ENCODE results near the gene MYLK3. TPM values are rescaled to one million over a fixed set of nuclear protein-coding genes. Genes with fewer than 3 reads are reported as not detected.

Gene MYLK3
- total RNA-seq, 4 donors from 2014 or later = not detected

GRCh38 chr16:46662123-46662522, 86.0 kb downstream of the MYLK3 start:
- H3K4me3 ChIP-seq = no peak overlapping the region
- no peak for DNase-seq
- H3K4me1 ChIP-seq = peaks cover 0 to 3% (median 0%) of the 10 kb centered on the region in 4 donors
- no peak overlapping the region for H3K27ac ChIP-seq
- no peaks in the 10 kb centered on the region for H3K9me3 ChIP-seq
- no peak for TF ChIP-seq POLR2A (IDR thresholded peaks at IDR 0.05)
- no peak for TF ChIP-seq CTCF (IDR thresholded peaks at IDR 0.05)
- no peaks in the 10 kb centered on the region for H3K27me3 ChIP-seq
- H3K36me3 ChIP-seq = peaks cover 0 to 81% (median 0%) of the 10 kb centered on the region in 3 donors

GRCh38 chr16:46658925-46659324, 89.2 kb downstream of the MYLK3 start:
- H3K27ac ChIP-seq = no peak overlapping the region
- TF ChIP-seq CTCF (IDR thresholded peaks at IDR 0.05) (no peak), POLR2A (IDR thresholded peaks at IDR 0.05) (no peak)
- H3K36me3 ChIP-seq = peaks cover 0 to 52% (median 0%) of the 10 kb centered on the region in 3 donors
- DNase-seq = peak in 2 of 3 donors; percentile 34 to 52
- peaks cover 0 to 3% (median 0%) of the 10 kb centered on the region in 4 donors for H3K4me1 ChIP-seq
- no peak overlapping the region for H3K4me3 ChIP-seq
- no peaks in the 10 kb centered on the region for H3K27me3 ChIP-seq
- H3K9me3 ChIP-seq = no peaks in the 10 kb centered on the region

Other genes starting within 250 kb of the MYLK3 start
- 10 to 100 TPM in 1 of 4 donors, 1 to 10 TPM in 1, under 1 TPM in 1, not detected in 1; 0.85 to 23.9 (median 1.1) TPM for gene SHCBP1, start 127.0 kb downstream of the MYLK3 start, total RNA-seq
- 10 to 100 TPM; 48.1 to 96.2 (median 56.1) TPM for gene VPS35, start 59.2 kb downstream of the MYLK3 start, total RNA-seq
- 1 to 10 TPM; 1.9 to 9.1 (median 5.1) TPM for gene ORC6, start 58.7 kb downstream of the MYLK3 start, total RNA-seq
- 10 to 100 TPM in 2 of 4 donors, 1 to 10 TPM in 2; 7.9 to 13.5 (median 10.6) TPM for gene C16orf87, start 82.8 kb upstream of the MYLK3 start, total RNA-seq
- 10 to 100 TPM in 3 of 4 donors, 1 to 10 TPM in 1; 9.6 to 23.1 (median 18.2) TPM for gene GPT2, start 136.0 kb upstream of the MYLK3 start, total RNA-seq
- gene DNAJA2, start 225.3 kb upstream of the MYLK3 start, total RNA-seq = 10 to 100 TPM; 30.5 to 45.7 (median 36.5) TPM